Neural progenitor cell (in vitro differentiated cells): ENCODE data around the gene HCRTR1. TPM values are rescaled to one million over a fixed set of nuclear protein-coding genes. Genes with fewer than 3 reads are reported as not detected.

Source experiments
- DNase-seq: peaks from one replicate; pipeline ENCODE4 v3.0.0-alpha.2; 2016; ENCODE audit warnings: low spot score
- H2AFZ ChIP-seq: fragments of 200-600 bp; sonication (generic); replicated peaks from 2 replicates; pipeline ENCODE4 v1.6.1; 2016; ENCODE audit warnings: antibody characterized with exemption
- H3F3A ChIP-seq: fragments of 200-600 bp; sonication (generic); 2 replicates; pipeline ENCODE4 v1.6.1; 2016; ENCODE audit warnings: antibody characterized with exemption, low read depth
- H3K27ac ChIP-seq: fragments of 200-600 bp; sonication (generic); 2 replicates; pipeline ENCODE4 v1.5.1; 2016; ENCODE audit warnings: mild to moderate bottlenecking
- H3K27me3 ChIP-seq: fragments of 200-600 bp; sonication (generic); 2 replicates; pipeline ENCODE4 v1.6.1; 2016; ENCODE audit warnings: mild to moderate bottlenecking, moderate library complexity
- H3K36me3 ChIP-seq: fragments of 200-600 bp; sonication (generic); 2 replicates; pipeline ENCODE4 v1.5.1; 2016
- H3K4me1 ChIP-seq: fragments of 200-600 bp; sonication (generic); 2 replicates; pipeline ENCODE4 v1.6.1; 2016; ENCODE audit warnings: mixed run types
- H3K4me2 ChIP-seq: fragments of 200-600 bp; sonication (generic); 2 replicates; pipeline ENCODE4 v1.6.1; 2016
- H3K4me3 ChIP-seq: fragments of 200-600 bp; sonication (generic); 2 replicates; pipeline ENCODE4 v1.5.1; 2016
- H3K79me2 ChIP-seq: fragments of 200-600 bp; sonication (generic); 2 replicates; pipeline ENCODE4 v1.6.1; 2016; ENCODE audit warnings: low read depth
- H3K9ac ChIP-seq: fragments of 200-600 bp; sonication (generic); 2 replicates; pipeline ENCODE4 v1.6.1; 2016
- H3K9me3 ChIP-seq: fragments of 200-600 bp; sonication (generic); 2 replicates; pipeline ENCODE4 v1.5.1; 2016; ENCODE audit warnings: low read depth
- H4K20me1 ChIP-seq: fragments of 200-600 bp; sonication (generic); 2 replicates; pipeline ENCODE4 v1.6.1; 2016; ENCODE audit warnings: low read depth
- H3K27ac Mint-ChIP-seq: 3 replicates; pipeline ENCODE4 v1.8.0; 2021; ENCODE audit warnings: mixed read lengths
- H3K27me3 Mint-ChIP-seq: 2 replicates; pipeline ENCODE4 v1.8.0; 2022; ENCODE audit warnings: low read depth, mild to moderate bottlenecking, inconsistent platforms, moderate library complexity, mixed read lengths; ENCODE audit not compliant: insufficient read depth
- H3K36me3 Mint-ChIP-seq: 3 replicates; pipeline ENCODE4 v1.8.0; 2021; ENCODE audit warnings: mixed read lengths
- H3K4me1 Mint-ChIP-seq: 3 replicates; pipeline ENCODE4 v1.8.0; 2021; ENCODE audit warnings: mixed read lengths
- H3K4me3 Mint-ChIP-seq: 3 replicates; pipeline ENCODE4 v1.8.0; 2021; ENCODE audit warnings: mild to moderate bottlenecking, moderate library complexity, mixed read lengths
- H3K9me3 Mint-ChIP-seq: 3 replicates; pipeline ENCODE4 v1.8.0; 2020; ENCODE audit warnings: mixed read lengths
- CTCF ChIP-seq: fragments of 200-600 bp; sonication (generic); IDR thresholded peaks from 2 replicates; pipeline ENCODE4 v1.5.1; 2017; ENCODE audit warnings: antibody characterized with exemption, mild to moderate bottlenecking
- EZH2 ChIP-seq: fragments of 200-600 bp; sonication (generic); IDR thresholded peaks from 2 replicates; pipeline ENCODE4 v1.6.1; 2017; ENCODE audit warnings: antibody characterized with exemption, mild to moderate bottlenecking, moderate library complexity
- EZH2phosphoT487 ChIP-seq: fragments of 200-600 bp; sonication (generic); IDR thresholded peaks from 2 replicates; pipeline ENCODE4 v1.6.1; 2017; ENCODE audit warnings: antibody characterized with exemption
- total RNA-seq: library from RNA; depleted of rRNA; stranded (reverse); fragments of >200 nt; gene quantifications from 2 replicates; pipeline ENCODE4 v1.2.3, GENCODE V29; 2015; ENCODE audit warnings: low replicate concordance

Gene HCRTR1
- total RNA-seq, result 0.06 TPM in 1 of 2 replicates, not detected in the other

DNA sequence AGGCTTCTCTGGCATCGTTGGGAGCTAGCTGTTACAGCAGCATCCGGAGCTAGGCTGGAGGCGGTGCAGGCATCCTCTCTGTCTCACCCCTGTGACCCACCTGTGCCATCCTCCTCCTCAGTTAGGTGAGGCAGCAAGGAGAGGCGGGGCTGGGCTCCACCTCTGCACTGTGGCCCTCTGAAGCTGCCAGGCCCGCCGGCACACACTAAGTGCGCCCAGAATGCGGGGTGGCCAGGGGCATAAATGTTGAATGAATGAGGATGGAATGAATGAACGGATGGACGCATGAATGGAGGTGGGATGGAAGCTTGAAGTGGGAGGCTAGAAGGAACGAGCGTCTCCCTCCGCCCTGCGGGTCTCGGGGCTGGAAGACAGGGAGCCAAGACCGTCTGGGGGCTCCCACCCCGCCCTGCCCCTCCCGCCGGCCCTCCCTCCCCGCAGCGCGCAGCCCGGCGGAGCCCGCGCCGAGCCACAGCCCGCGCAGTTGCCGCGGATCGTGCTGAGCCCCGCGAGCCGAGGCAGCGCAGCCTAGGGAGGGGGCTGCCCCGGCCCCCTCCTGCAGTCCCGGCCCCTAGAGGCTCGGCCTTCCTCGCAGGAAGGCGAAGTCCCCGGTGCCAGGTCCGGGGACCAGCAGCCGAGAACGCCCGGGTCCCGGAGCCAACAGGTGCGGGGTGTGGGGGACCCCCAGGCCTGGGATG lies at the start of gene HCRTR1:
Gene HCRTR1, plus strand, starts transcription at position 472 of the 698 bp plus-strand sequence. CDS start 1,504 bp downstream, outside the sequence.
- Histone ChIP-seq H3K9me3 (no peaks in the 10 kb centered on the region), H3K4me2 (peak within 1 kb of the TSS; percentile 96), H3K79me2 (no peaks in the 10 kb centered on the region), H3K27ac (no peak within 1 kb of the TSS), H3K4me3 (peak within 1 kb of the TSS; percentile 86), H3K36me3 (no peaks in the 10 kb centered on the region), H3K4me1 (peaks cover 8% of the 10 kb centered on the region), H2AFZ (peak within 1 kb of the TSS; percentile 98), H4K20me1 (no peaks in the 10 kb centered on the region), H3F3A (no peaks in the 10 kb centered on the region), H3K9ac (peak within 1 kb of the TSS; percentile 2), H3K27me3 (peaks cover 45% of the 10 kb centered on the region)
- peak within 1 kb of the TSS; percentile 85 for H3K4me3 Mint-ChIP-seq
- TF ChIP-seq EZH2 (peak; percentile 46), EZH2phosphoT487 (peak; percentile 61), CTCF (no peak)
- peak within 1 kb of the TSS; percentile 5 for H3K27ac Mint-ChIP-seq
- peak; percentile 50 for DNase-seq
- H3K4me1 Mint-ChIP-seq, result peaks cover 26% of the 10 kb centered on the region
- H3K27me3 Mint-ChIP-seq, result peaks cover 13% of the 10 kb centered on the region
- no peaks in the 10 kb centered on the region for H3K9me3 Mint-ChIP-seq
- H3K36me3 Mint-ChIP-seq, result no peaks in the 10 kb centered on the region

- Histone ChIP-seq H3K27ac (no peak overlapping the region), H3K27me3 (no peaks in the 10 kb centered on the region), H3K4me3 (no peak overlapping the region), H3K4me2 (no peak overlapping the region), H3K4me1 (peaks cover 4% of the 10 kb centered on the region), H3K79me2 (no peaks in the 10 kb centered on the region), H3F3A (no peaks in the 10 kb centered on the region), H2AFZ (no peak overlapping the region), H4K20me1 (no peaks in the 10 kb centered on the region), H3K36me3 (no peaks in the 10 kb centered on the region), H3K9ac (no peak overlapping the region), H3K9me3 (no peaks in the 10 kb centered on the region)
- Mint-ChIP-seq H3K4me3 (no peak overlapping the region), H3K27me3 (peaks cover 8% of the 10 kb centered on the region), H3K27ac (no peak overlapping the region), H3K36me3 (no peaks in the 10 kb centered on the region), H3K4me1 (peaks cover 17% of the 10 kb centered on the region), H3K9me3 (no peaks in the 10 kb centered on the region)
- TF ChIP-seq CTCF (no peak), EZH2 (no peak), EZH2phosphoT487 (no peak)
- no peak for DNase-seq
Observed at GRCh38 chr1:31567956-31568570, 49.4 kb upstream of the HCRTR1 start.

DNA sequence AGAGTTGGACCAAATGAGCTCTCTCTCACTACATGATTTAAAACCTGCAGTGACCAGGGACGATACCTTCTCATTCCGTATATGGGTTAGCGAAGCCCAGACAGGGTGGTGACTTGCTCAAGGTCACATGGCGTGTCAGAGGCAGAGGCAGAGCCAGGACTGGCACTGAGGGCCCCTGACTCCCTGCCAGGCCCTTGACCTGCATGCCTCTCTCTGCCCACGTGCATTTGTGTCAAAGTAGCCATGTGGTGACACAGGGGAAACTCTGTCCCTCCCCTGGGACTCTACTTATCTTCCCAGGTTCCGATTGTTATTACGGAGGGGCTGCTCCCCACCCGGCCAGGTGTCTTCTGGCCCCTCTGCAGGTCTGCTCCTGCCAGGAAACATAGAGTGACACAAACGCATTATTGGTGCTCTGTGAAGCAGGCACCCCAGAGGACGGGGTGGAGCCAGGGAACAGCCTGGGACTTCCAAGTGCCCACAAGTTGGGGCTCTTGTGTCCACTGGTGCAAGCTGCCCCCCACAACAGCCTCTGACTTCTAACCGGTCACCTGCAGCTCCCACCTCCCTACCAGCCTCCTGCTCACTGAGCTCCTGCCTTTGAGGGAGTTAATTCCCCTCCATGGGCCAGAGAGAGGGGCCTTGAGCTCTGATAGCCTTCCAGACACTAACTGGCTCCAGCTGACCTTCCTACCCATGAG lies 48.4 kb upstream of the HCRTR1 start:
- Histone ChIP-seq H3K79me2 (no peaks in the 10 kb centered on the region), H4K20me1 (no peaks in the 10 kb centered on the region), H3K27ac (no peak overlapping the region), H3F3A (no peaks in the 10 kb centered on the region), H3K9ac (no peak overlapping the region), H3K9me3 (no peaks in the 10 kb centered on the region), H2AFZ (no peak overlapping the region), H3K4me3 (no peak overlapping the region), H3K4me1 (peaks cover 4% of the 10 kb centered on the region), H3K27me3 (no peaks in the 10 kb centered on the region), H3K36me3 (no peaks in the 10 kb centered on the region), H3K4me2 (no peak overlapping the region)
- Mint-ChIP-seq H3K4me1 (peaks cover 16% of the 10 kb centered on the region), H3K36me3 (no peaks in the 10 kb centered on the region), H3K27me3 (peaks cover 8% of the 10 kb centered on the region), H3K4me3 (no peak overlapping the region), H3K9me3 (no peaks in the 10 kb centered on the region), H3K27ac (peak overlapping the region; percentile 72)
- DNase-seq, result no peak
- TF ChIP-seq EZH2phosphoT487, result no peak
- no peak for TF ChIP-seq EZH2
- no peak for TF ChIP-seq CTCF
